ENCODE measurements around the gene FUT7.
"Not testable (repeated sequence)": the region's sequence is repeated elsewhere in the genome, so short reads cannot be mapped to it uniquely, and the experiment has no call there.

FUT7 gene

DNA sequence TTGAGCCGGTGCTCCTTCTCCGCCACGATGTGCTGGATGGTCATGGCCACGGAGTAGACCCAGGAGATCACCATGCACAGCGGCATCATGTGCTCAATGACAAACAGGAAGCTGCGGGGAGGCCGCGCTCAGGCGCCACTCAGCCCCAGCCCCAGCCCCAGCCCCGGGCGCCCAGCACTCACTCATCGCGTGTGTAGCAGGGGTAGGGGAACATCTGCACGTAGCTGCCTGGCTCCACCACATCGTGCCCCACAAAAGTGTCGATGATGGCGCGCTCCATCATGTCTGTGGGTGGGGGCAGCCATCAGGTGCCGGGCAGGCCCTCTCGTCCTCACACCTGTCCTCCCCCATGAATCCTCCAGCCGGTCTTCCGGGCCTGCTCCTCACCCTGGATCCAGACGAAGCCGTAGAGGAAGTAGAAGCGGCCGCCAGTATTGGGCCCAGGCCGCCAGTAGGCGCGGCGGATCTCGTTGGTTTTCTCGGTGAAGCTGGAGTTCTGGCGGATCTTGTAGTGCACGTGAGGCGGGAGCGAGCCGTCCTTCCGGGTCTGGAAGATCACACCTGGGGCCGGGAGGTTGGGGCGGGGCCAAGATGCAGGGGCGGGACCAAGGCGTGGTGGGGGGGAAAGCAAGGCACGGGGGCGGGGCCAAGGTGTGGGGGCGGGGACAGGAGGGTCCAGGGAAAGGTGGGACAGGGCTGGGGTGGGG, 13.9 kb downstream of the FUT7 start:
- DNase-seq (ENCODE audit: low read depth), result no peak

DNA sequence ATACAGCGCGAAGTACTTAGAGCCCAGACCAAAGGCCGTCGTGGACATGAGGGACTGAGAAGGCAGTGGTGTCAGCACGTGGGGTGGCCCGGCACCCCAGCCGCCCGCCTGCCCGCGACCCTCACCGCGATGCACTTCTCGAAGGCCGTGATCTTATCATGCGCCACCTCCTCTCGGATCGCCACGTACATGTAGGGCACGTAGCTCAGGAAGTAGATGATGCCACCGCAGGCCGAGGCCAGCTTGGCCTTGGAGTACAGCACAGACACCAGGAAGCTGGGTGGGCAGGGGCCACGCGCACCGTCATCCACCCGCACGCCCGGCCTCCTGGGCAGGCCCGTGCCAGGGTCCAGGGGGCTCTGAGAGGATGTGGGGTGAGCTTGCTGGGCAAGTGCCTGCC, 14.8 kb downstream of the FUT7 start:
- no peak for DNase-seq (ENCODE audit: low read depth)

DNA sequence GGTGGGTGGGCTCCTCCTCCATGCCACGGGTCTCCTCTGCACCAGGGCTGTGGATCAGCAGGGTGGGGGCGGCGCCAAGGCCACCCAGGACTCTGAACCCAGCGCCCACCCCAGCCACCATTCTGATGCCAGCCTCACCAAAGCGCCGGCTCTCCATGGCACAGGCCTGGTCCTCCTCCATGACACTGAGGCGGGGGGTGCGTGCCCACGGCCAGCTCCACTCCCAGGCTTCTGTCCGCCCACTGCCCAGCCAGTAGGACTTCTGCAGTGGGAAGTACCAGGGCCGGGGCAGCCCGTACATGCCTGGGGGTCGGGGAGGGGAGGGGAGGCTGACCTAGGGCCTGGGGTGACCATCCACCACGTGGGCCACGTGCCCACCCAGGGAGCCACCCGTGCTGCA, 15.5 kb downstream of the FUT7 start:
- no peak for DNase-seq (ENCODE audit: low read depth)

DNA sequence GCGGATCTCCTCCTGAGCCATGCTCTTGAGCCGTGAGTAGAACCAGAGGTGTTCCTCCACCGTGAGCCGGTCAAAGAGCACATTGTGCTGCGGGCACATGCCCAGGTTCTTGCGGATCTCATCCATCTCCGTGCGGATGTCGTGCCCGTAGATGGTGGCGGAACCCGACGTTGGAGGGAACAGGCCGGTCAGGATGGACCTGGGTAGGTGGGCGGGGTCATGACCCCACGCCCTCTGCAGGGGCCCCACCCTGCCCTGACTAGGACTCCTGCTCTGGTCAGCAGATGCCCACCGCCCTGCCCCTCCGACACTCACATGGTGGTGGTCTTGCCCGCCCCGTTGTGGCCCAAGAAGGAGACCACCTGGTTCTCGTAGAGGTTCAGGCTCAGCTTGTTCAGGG, 15.9 kb downstream of the FUT7 start:
- no peak for DNase-seq (ENCODE audit: low read depth)

DNA sequence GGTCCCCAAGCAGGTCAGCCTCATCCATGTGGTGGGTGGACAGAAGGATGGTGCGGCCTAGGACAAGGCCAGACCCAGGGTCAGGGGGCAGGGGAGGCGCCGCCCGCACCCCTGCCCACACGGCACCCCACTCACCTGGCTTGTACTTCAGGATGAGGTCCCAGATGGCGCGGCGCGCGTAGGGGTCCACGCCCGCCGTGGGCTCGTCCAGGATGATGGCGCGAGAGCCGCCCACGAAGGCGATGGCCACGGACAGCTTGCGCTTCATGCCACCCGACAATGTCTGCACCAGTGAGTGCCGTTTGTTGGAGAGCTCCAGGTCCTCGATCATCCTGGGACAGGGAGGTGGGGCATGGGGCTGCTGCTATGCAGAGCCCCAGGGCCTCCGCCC, 16.4 kb downstream of the FUT7 start:
- DNase-seq (ENCODE audit: low read depth), result no peak

DNA sequence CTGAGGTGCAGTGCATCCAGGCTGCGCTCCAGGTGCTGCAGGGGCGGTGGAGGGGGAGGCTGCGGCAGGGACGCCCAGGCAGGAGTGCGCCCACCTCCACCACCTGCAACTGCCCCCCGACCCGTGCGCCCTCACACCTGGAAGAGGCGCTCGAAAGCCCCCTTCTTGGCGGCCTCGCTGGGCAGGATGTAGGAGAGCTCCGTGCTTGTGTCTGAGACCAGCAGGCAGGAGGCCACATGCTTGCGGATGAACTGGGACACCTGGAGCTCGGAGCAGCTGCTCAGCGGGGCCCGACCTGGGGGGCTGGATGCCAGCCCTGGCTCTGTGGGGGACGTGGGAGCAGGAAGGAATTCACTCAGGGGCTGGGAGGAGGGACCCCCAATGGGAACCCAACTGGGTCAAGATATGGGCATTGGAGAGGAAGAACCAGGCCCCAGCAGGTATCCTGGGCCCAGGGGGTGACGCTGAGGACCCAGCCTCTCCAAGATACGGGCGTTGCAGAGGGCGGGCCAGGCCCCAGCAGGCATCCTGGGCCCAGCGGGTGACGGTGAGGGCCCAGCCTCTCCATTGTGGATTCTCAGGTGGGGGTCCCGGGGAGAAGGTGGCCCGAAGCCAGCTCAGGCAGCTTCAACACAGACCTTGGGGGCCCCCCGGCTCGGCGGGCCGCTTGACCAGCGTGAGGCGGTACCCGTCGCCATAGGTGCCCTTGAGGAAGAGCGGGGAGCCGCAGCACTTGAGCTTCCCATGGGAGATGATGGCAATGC, 16.9 kb downstream of the FUT7 start:
- no peak for DNase-seq (ENCODE audit: low read depth)

DNA sequence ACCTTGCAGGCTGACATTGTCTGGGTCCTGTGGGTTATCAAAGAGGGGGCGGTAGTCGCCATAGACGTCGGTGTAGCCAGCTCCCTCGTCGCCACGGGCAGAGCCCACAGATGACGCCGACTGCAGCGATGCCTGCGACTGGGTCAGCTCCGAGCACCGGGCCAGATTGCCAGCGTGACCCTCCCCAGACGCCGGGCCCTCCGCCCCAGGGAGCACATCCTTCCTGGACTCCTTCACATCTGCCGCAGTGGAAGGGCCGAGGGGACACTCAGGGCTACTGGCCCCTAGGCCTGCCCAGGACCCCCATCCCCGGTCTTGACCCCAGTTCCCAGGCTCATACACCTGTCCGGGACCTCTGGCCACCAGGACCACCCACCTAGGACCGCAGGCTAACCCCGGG, 17.7 kb downstream of the FUT7 start:
- DNase-seq (ENCODE audit: low read depth), result no peak

DNA sequence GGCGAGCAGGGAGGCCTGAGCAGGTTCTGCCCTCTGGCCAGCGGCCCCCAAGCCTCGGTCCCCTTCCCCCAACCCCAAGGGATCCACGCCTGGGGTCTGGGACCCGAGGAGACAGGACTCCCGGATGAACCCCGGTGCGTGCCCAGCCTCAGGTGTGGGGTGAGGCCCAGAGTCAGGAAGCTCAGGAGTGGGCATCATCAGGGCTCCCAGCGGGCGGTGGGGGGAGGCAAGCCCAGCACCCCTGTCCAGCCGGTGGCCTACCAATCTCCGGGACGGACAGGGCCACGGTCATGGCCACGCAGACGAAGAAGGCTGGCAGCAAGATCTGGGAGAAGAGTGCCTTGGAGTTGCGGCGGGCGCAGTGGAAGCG, 18.3 kb downstream of the FUT7 start:
- no peak for DNase-seq (ENCODE audit: low read depth)

DNA sequence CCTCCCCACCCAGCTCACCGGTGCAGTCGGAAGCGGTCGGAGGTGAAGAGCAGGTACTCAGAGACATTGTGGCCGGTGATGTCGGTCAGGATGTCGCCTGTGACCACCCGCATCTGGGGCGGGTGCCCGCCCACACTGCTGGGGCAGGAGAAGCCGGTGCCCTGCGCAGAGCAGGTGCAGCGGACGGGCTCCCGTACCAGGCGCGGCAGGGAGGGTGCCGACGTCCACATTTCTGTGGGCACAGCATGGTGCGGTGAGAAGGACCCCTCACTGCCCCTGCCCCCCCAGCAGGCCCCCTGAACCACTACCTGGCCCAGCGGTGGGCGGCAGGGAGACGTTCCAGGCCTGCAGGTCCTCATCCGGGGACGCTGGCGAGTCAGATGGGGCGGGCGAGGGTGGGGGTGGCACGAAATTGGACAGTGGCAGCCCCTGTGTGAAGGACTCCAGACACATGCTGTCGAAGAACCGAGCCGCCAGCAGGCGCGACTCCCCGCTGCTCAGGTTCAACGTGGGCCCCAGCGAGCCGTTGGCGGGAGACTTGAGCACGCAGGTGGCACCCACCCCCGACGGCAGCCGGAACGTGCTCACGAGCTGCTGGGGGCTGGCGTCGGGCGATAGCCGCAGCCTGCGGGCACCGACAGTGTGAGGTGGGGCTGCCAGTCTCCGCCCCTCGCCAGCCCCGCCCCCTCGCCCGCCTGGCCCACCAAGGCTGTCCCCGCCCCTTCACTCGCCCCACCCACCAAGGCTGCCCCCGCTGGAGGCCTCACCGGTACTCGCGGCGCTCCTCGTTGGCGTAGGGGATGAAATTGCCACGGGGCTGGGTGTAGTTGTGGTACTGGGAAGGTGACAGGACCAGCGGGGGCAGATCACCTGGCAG, 19.0 kb downstream of the FUT7 start:
- DNase-seq (ENCODE audit: low read depth), result no peak

DNA sequence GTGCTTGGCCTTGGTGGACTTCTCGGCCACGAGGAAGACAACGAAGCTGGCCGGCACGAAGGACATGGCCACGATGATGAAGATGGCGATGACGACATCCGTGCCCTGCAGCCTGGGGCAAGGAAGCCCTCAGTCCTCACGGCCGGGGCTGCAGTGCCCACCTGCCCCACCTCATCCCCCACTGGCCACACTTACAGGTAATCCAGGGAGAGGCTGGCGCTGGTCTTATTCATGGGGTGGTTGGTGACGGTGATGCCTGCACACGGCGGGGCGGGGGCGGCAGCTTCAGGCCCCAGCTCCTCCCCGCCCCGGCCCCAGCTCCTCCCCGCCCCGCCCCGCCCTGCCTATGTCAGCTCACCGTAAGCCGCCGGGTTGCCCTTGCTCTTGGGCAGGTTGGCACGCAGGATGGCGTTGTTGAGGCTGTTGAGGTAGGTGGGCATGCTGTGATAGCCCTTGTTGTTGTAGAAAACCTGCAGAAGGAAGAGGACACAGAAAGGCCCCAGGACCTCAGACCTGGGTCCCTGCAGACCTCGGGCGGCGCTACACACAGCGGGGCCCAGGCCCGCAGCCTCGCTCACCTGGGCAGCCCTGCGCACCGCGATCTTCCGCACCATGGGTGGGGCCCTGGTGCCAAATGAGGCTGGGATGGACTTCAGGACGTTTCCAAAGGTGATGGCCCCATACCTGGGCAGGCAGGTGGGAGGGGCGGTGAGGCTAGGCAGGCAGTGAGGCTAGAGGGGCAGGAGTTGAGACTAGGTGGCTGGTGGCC, 19.8 kb downstream of the FUT7 start:
- DNase-seq (ENCODE audit: low read depth), result no peak

DNA sequence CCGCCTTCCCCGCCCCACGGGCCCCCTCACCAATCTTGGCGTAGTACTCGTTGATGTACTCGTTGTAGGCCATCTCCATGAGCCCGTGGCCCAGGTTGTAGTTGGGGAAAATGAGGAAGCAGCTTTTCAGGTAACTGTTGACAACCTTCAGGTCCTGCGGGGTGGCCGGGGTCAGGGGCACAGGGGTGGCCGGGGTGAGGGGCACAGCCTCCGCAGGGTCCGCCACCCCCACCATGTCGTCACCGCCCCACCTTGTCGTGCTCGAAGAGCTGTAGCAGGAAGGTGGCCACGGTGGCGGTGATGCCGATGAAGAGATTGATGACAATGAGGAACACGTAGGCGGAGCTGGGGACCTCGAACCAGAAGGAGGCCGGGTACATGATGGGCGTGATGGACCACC, 20.7 kb downstream of the FUT7 start:
- DNase-seq (ENCODE audit: low read depth), result no peak

DNA sequence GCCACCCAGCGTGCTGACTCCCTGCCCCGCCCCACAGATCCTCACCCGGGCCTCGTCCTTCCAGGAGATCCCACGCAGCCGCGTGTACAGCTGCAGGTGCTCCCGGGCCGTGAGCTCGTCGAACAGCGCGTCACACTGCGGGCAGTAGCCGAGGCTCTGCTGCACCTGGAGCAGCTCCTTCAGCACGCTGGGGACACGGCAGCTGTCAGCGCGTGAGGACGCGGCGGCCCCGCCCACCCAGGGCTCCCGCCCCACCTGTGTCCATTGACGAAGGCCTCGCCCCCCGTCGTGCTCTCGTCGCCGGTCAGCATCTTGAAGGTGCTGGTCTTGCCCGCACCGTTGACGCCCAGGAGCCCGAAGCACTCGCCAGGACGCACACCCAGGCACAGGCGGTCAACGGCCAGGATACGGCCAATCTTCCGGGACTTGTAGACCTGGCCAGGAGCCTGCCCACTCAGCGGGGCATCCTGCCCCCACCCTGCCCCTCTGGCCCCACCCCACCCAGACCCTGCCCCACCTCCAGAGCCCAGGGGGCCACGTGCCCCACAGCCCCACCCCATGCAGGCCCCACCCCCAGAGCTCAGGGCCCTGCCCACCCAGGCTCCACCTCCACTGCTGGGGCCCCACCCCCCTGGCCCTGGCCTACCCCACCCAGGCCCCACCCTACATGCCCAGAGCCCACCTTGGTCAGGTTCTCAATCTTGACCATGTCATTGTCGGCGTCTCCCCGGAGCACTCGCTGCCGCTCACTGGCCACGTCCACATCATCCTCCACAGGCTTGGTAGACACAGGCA, 21.8 kb downstream of the FUT7 start:
- DNase-seq (ENCODE audit: low read depth), result no peak

DNA sequence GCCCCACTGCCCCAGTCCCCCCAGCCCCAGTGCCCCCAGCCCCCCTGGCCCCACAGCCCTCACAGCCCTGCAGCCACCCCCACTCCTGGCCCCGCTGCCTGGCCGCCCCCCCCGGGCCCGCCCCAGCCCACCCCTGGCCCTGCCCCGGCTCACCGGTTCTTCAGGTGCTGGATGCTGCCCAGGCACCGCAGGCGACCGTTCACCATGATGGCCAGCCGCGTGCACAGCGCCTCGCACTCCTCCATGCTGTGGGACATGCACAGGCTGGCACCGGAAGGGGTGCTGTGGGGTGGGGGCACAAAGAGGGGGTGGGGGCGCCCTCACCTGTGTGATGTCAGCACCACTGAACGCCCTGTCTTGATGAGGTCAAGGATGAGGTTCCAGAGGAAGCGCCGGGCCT, 22.7 kb downstream of the FUT7 start:
- DNase-seq (ENCODE audit: low read depth), result no peak

DNA sequence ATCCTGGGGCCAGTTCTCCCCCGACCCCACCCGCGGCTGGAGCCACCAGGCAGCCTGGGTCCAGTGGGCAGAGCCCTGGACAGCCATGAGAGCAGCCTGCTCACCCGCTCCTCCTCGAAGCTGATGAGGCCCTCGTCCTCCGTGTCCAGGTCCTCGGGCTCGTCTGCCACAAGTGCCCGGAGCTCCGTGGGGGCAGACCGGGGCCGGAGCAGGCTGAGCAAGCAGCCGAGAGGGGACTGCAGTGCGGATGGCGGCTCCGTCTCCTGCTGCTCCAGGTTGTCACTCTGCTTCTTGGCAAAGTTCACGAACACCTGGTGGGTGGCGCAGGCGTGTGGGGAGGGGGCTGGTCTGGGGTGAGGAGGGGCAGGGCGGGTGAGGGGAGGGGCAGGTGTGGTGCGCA, 23.6 kb downstream of the FUT7 start:
- no peak for DNase-seq (ENCODE audit: low read depth)

DNA sequence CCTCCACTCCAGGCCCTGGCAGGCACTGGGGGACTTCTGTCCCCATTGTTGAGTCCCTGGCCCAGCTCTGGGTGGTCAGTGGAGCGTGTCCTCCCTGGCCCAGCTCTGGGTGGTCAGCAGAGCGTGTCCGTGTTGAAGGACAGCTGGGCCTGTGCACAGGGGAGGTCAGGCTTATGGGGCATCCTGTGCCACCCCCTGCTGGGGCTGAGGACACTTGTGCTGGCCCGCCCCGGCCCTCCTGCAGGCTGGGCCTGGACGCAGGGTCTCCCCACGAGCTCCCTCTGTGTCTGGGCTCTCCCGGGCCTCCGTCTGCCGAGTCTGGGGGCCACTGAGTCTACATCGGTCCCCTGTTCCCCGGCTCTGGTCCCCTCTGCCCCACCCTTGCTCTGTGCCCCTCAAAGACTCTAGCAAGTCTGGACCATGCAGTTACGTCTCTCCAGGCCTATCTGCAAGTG, 24.0 kb downstream of the FUT7 start:
- DNase-seq (ENCODE audit: low read depth), result no peak

DNA sequence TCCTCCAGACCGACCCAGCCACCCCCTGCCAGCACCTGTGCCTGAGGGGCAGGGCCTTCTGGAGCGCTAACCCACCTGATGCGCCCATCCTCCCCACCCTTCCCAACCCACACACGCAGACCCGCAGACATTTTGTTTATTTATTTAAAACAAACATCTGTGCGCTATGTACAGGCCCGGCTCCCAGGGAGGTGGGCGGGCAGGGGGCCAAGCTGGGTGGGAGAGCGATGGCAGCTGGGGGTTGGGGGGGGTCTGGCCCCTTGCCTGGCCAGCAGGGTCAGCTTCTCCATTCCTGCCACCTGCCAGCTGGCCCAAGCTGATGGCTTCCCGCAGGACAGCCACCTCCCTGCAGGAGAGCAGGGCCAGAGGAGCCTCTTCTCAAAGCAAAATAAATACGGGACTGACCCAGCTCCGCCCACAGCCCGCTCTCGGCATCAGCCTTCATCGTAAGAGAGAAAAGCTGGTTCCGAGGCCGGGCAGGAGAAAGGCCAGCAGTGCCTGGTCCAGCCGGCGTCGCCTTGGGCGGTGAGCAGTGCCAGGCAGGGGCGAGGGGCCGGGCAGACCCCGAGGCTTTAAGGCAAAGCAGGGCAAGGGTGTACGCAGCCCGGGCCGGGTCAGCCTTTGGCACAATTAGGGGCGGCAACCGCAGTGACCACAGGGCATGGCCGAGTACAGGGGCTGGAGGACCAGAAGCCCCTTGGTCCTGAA, 24.6 kb downstream of the FUT7 start:
- no peak for DNase-seq (ENCODE audit: low read depth)

DNA sequence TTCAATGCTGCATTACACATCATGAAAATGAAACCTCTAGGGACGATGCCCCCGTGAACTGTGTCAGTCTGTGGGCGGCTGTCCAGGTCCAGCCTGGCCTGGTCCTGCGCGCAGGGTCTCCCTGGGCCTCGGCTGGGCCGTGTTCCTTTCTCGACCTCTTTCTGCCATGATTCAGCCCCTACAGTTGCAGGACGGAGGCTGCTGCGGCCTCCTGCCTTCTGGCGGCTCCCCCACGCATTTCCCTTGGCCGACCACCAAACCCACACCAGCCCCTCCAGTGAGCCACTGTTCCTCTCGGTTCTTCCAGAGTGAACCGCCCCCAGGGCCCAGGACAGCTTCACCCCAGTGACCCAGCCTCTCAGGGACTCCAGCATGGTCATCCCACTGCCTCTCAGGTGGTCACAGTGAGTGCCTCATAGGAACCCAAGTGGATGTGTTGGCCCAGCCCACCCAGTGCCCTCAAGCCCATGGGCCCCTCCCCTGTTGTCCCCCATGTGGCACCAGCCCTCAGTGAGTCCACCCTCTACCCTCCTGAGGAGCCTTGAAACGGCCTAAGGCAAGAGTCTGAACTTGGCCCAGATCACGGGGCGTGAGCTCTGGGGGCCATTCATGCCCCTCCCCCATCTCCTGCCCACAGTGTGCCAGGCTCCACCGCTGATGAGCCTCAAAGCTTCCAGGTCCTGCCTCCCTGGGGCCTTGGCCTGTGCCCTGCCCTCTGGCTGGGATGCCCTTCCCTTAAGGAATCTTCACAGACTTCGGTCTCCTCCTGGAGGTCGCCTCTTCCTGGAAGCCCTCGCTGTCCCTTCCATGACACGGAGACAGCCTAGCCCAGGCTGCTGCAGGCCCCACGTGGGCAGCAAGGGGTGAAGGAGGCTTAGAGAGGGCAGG, 25.5 kb downstream of the FUT7 start:
- no peak for DNase-seq (ENCODE audit: low read depth)

DNA sequence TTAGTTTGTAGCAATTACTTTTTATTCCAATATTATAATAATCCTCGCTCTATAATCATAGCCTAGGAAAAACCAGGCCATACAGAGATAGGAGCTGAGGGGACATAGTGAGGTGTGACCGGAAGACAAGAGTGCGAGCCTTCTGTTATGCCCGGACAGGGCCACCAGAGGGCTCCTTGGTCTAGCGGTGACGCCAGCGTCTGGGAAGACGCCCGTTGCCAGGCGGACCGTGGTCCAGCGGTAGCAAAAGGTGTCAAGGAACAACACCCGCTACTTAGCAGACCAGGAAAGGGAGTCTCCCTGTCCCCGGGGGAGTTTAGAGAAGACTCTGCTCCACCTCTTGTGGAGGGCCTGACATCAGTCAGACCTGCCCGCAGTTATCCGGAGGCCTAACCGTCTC, 27.6 kb downstream of the FUT7 start:
- DNase-seq (ENCODE audit: low read depth), result not testable (repeated sequence)

DNA sequence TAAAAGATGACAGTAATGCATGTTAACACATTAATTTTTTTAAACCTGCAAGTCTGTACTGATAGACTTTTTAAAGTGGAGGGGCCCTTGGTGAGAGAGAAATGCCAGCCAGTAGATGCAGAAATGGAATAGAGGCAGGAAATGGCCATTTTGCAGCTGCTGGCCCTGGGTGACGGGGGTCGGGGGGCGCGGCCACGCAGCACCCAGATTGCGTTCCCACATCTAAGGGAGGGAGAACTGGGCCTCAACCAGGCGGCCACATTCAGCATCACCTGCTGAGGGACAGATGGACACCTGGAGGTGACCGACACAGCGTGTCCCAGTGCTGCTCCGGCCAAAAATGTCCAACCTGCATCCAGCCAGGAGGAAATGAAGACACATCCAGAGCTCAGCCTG, 29.2 kb downstream of the FUT7 start:
- no peak for DNase-seq (ENCODE audit: low read depth)
